Mesendoderm (in vitro differentiated cells): ENCODE measurements around the gene IGFALS.

ENCODE experiments used
- DNase-seq: peaks from one replicate; pipeline ENCODE4 v3.0.0; 2013
- H2AK5ac ChIP-seq: 2 replicates; pipeline ENCODE4 v1.6.1; 2013; ENCODE audit warnings: low read length, inconsistent platforms
- H2BK120ac ChIP-seq: 2 replicates; pipeline ENCODE4 v1.6.1; 2013; ENCODE audit warnings: low read depth, mild to moderate bottlenecking, low read length, moderate library complexity, mixed read lengths
- H2BK15ac ChIP-seq: replicated peaks from 2 replicates; pipeline ENCODE4 v1.6.1; 2013; ENCODE audit warnings: low read depth, mild to moderate bottlenecking, moderate library complexity
- H2BK5ac ChIP-seq: 2 replicates; pipeline ENCODE4 v1.6.1; 2013; ENCODE audit warnings: low read length, inconsistent platforms
- H3K18ac ChIP-seq: 2 replicates; pipeline ENCODE4 v1.6.1; 2013; ENCODE audit warnings: mild to moderate bottlenecking, low read length, mixed read lengths
- H3K23ac ChIP-seq: one replicate; pipeline ENCODE4 v1.6.1; 2013; ENCODE audit warnings: low read length
- H3K27ac ChIP-seq: 2 replicates; pipeline ENCODE4 v1.5.1; 2013; ENCODE audit warnings: low read depth, mild to moderate bottlenecking, inconsistent platforms, low read length, moderate library complexity
- H3K27me3 ChIP-seq: 2 replicates; pipeline ENCODE4 v1.6.1; 2013; ENCODE audit warnings: low read length, control low read depth, mild to moderate bottlenecking, inconsistent platforms; ENCODE audit not compliant: insufficient read depth, poor library complexity
- H3K36me3 ChIP-seq: 2 replicates; pipeline ENCODE4 v1.6.1; 2013; ENCODE audit warnings: low read length, inconsistent platforms; ENCODE audit not compliant: control insufficient read depth, insufficient read depth
- H3K4ac ChIP-seq: one replicate; pipeline ENCODE4 v1.6.1; 2013; ENCODE audit warnings: low read depth, mild to moderate bottlenecking, low read length, moderate library complexity
- H3K4me1 ChIP-seq: 2 replicates; pipeline ENCODE4 v1.6.1; 2013; ENCODE audit warnings: low read depth, low read length, inconsistent platforms; ENCODE audit not compliant: control insufficient read depth
- H3K4me2 ChIP-seq: 2 replicates; pipeline ENCODE4 v1.6.1; 2013; ENCODE audit warnings: low read length
- H3K4me3 ChIP-seq: 2 replicates; pipeline ENCODE4 v1.5.1; 2013; ENCODE audit warnings: mild to moderate bottlenecking, low read length
- H3K56ac ChIP-seq: one replicate; pipeline ENCODE4 v1.6.1; 2013; ENCODE audit warnings: low read length
- H3K79me1 ChIP-seq: 2 replicates; pipeline ENCODE4 v1.6.1; 2013; ENCODE audit warnings: low read length, inconsistent platforms
- H3K79me2 ChIP-seq: 2 replicates; pipeline ENCODE4 v1.6.1; 2013; ENCODE audit warnings: mild to moderate bottlenecking, low read length; ENCODE audit not compliant: control insufficient read depth, insufficient read depth
- H3K9ac ChIP-seq: 2 replicates; pipeline ENCODE4 v1.6.1; 2013; ENCODE audit warnings: low read length, inconsistent platforms
- H4K5ac ChIP-seq: one replicate; pipeline ENCODE4 v1.6.1; 2013; ENCODE audit warnings: low read length
- H4K8ac ChIP-seq: one replicate; pipeline ENCODE4 v1.6.1; 2013; ENCODE audit warnings: low read depth, mild to moderate bottlenecking, control low read depth, low read length, moderate library complexity
- WGBS: extraction: QIAGEN DNeasy Blood & Tissue Kit; methylation state at CpG from one replicate; pipeline ENCODE4 v1.1.7; 2013; ENCODE audit warnings: low lambda C conversion rate, missing lambda C conversion rate; ENCODE audit not compliant: insufficient coverage; ENCODE audit errors: extremely low coverage; 5-methylcytosine and 5-hydroxymethylcytosine counted together

The IGFALS gene

GRCh38 chr16:1781254-1781653 lies 12.3 kb downstream of the IGFALS start:
- H2AK5ac ChIP-seq, result no peak overlapping the region
- H2BK15ac ChIP-seq, result no peak overlapping the region
- no peaks in the 10 kb centered on the region for H3K27me3 ChIP-seq
- no peak overlapping the region for H3K27ac ChIP-seq
- peak overlapping the region; percentile 81 for H3K9ac ChIP-seq
- peaks cover 19% of the 10 kb centered on the region for H3K79me2 ChIP-seq
- no peak overlapping the region for H3K4me3 ChIP-seq
- peaks cover 10% of the 10 kb centered on the region for H3K79me1 ChIP-seq
- no peaks in the 10 kb centered on the region for H3K36me3 ChIP-seq
- H3K4me1 ChIP-seq, result no peaks in the 10 kb centered on the region
- no peak for DNase-seq
- no peak overlapping the region for H4K5ac ChIP-seq
- H4K8ac ChIP-seq, result no peak overlapping the region
- WGBS, result no CpG with 5 or more reads among the region's 20 CpGs
- no peak overlapping the region for H2BK120ac ChIP-seq
- peak overlapping the region; percentile 88 for H3K56ac ChIP-seq
- peak overlapping the region; percentile 88 for H3K4me2 ChIP-seq
- H3K23ac ChIP-seq, result no peak overlapping the region
- H3K4ac ChIP-seq, result no peak overlapping the region
- no peak overlapping the region for H3K18ac ChIP-seq
- H2BK5ac ChIP-seq, result no peak overlapping the region

DNA sequence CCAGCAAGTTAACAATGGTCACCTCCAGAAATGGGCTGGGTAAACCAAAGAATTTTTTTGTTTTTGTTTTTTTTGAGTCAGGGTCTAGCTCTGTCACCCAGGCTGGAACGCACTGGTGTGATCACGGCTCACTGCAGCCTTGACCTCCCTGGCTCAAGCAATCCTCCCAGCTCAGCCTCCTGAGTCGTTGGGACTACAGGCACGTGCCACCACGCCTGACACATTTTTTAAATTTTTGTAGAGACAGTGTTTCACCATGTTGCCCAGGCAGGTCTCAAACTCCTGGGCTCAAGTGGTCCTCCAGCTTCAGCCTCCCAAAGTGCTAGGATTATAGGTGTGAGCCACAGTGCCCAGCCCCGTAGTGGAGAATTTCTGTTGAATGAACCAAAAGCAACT lies 12.8 kb downstream of the IGFALS start:
- Histone ChIP-seq H3K27ac (no peak overlapping the region), H3K4me2 (no peak overlapping the region), H2BK15ac (no peak overlapping the region), H2BK120ac (no peak overlapping the region), H4K5ac (no peak overlapping the region), H2AK5ac (no peak overlapping the region), H3K79me1 (peaks cover 7% of the 10 kb centered on the region), H3K36me3 (no peaks in the 10 kb centered on the region), H3K4me3 (no peak overlapping the region), H4K8ac (no peak overlapping the region), H3K9ac (no peak overlapping the region), H3K4ac (no peak overlapping the region), H3K4me1 (no peaks in the 10 kb centered on the region), H3K56ac (no peak overlapping the region), H3K23ac (no peak overlapping the region), H3K18ac (no peak overlapping the region), H2BK5ac (no peak overlapping the region), H3K79me2 (peaks cover 16% of the 10 kb centered on the region), H3K27me3 (no peaks in the 10 kb centered on the region)
- whole genome bisulfite sequencing, result no CpG with 5 or more reads among the region's 6 CpGs
- no peak for DNase-seq

- Histone ChIP-seq H3K9ac (no peak overlapping the region), H2BK15ac (no peak overlapping the region), H3K79me1 (peaks cover 3% of the 10 kb centered on the region), H3K27me3 (no peaks in the 10 kb centered on the region), H4K5ac (no peak overlapping the region), H3K79me2 (peaks cover 10% of the 10 kb centered on the region), H4K8ac (no peak overlapping the region), H2BK5ac (no peak overlapping the region), H3K27ac (no peak overlapping the region), H3K23ac (no peak overlapping the region), H3K36me3 (no peaks in the 10 kb centered on the region), H2AK5ac (no peak overlapping the region), H3K18ac (no peak overlapping the region), H3K4me3 (no peak overlapping the region), H3K4ac (no peak overlapping the region), H2BK120ac (no peak overlapping the region), H3K4me1 (no peaks in the 10 kb centered on the region), H3K56ac (no peak overlapping the region), H3K4me2 (no peak overlapping the region)
- no CpG with 5 or more reads among the region's 27 CpGs for WGBS
- no peak for DNase-seq
Measured at GRCh38 chr16:1779741-1780676, 13.5 kb downstream of the IGFALS start.

- no peak overlapping the region for H3K4me3 ChIP-seq
- H3K18ac ChIP-seq, result no peak overlapping the region
- WGBS, result no CpG with 5 or more reads among the region's 8 CpGs
- peaks cover 5% of the 10 kb centered on the region for H3K79me1 ChIP-seq
- H3K79me2 ChIP-seq, result peaks cover 8% of the 10 kb centered on the region
- H3K4me1 ChIP-seq, result no peaks in the 10 kb centered on the region
- H2BK5ac ChIP-seq, result no peak overlapping the region
- DNase-seq, result no peak
- H3K9ac ChIP-seq, result no peak overlapping the region
- H3K56ac ChIP-seq, result no peak overlapping the region
- no peak overlapping the region for H4K8ac ChIP-seq
- H3K27ac ChIP-seq, result no peak overlapping the region
- H3K36me3 ChIP-seq, result no peaks in the 10 kb centered on the region
- no peak overlapping the region for H2AK5ac ChIP-seq
- H2BK120ac ChIP-seq, result no peak overlapping the region
- H3K27me3 ChIP-seq, result no peaks in the 10 kb centered on the region
- H3K4ac ChIP-seq, result no peak overlapping the region
- H2BK15ac ChIP-seq, result no peak overlapping the region
- no peak overlapping the region for H3K4me2 ChIP-seq
- no peak overlapping the region for H4K5ac ChIP-seq
- no peak overlapping the region for H3K23ac ChIP-seq
Measured at GRCh38 chr16:1779234-1779701, 14.2 kb downstream of the IGFALS start.

DNA sequence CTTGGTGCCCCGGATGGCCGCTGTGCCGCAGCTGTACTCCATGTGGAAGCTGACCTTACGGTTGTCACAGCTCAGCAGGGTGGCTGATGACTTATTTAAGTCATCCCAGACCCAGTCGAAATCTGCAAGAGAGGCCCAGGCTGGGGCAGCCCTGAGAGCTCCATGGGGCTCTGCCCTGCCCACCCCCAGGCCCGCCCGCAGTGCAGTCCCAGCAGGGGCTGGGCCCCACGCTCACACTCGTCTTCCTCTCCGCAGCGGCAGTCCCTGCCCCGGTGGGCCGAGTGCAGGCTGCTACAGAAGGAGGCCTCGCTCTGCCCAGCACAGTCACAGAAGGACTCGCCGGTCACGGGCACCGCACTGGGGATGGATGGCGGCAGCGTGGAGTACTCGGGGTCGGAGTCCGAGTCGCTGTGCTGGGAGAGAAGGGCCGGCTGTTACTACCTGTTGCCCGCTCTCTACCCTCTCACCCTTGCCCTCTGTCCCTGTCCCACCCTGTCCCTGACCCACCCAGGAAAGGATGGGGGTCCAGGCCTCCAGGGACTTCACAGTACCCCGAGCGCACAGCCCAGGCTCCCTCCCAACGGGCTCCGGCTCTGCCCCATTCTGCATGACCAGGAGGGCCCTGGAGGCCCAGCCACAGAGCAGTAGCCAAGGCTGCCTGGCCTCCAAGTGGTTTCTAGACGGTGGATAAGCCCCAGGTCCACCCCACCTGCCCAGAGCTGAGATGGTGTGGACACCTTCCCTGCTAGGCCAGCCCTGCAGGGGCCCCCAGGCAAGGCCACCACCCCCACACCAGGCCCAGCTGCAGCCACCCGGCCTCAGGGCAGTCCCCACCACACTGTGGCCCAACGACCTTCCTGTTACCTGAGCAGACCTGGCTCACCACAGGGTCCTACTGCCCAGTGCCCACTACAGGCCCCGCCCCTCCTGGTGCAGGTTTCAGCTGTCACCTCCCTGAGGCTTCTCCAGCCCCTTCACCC lies 15.0 kb downstream of the IGFALS start:
- H3K4ac ChIP-seq, result no peak overlapping the region
- WGBS, result no CpG with 5 or more reads among the region's 34 CpGs
- H2BK120ac ChIP-seq, result no peak overlapping the region
- no peak overlapping the region for H3K4me3 ChIP-seq
- no peak overlapping the region for H2BK15ac ChIP-seq
- DNase-seq, result no peak
- H2BK5ac ChIP-seq, result no peak overlapping the region
- peaks cover 8% of the 10 kb centered on the region for H3K79me1 ChIP-seq
- H4K5ac ChIP-seq, result no peak overlapping the region
- no peak overlapping the region for H3K4me2 ChIP-seq
- H3K9ac ChIP-seq, result no peak overlapping the region
- no peak overlapping the region for H3K56ac ChIP-seq
- no peaks in the 10 kb centered on the region for H3K36me3 ChIP-seq
- peaks cover 2% of the 10 kb centered on the region for H3K79me2 ChIP-seq
- no peak overlapping the region for H3K27ac ChIP-seq
- H3K23ac ChIP-seq, result no peak overlapping the region
- H4K8ac ChIP-seq, result no peak overlapping the region
- no peaks in the 10 kb centered on the region for H3K4me1 ChIP-seq
- H2AK5ac ChIP-seq, result no peak overlapping the region
- no peaks in the 10 kb centered on the region for H3K27me3 ChIP-seq
- H3K18ac ChIP-seq, result no peak overlapping the region
